ENCODE results near the gene CABP7.
A peak's percentile ranks its signal among the peaks of the same experiment; 100 is the strongest.

Gene CABP7

DNA sequence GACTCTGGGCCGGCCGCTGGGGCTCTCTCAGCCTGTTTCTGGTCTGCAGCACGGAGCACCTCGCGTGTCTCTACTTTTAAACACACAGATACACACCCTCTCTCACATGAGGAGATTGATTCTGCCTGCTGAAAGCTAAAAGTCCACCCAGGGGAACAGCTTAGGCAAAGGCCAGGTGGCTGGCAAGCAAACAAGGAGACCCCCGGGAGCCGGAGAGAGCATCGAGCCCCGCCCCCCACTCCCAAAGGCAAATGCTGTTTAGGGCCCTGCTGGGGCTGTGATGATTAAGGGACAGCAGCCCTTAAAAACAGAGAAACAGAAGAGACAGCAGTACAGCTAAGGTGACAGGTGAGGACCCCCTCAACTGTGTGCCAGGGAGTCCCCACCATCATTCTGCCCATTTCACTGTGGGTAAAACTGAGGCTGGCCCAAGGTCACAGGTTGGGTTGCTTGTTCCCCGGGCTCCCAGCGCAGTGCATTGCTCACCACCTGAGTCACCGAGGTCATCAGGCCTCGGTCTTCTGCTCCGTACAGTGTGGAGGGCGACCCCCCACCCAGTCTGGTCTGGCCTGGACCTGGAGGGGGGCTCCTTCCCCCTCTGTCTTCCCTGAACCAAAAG lies 6.8 kb downstream of the CABP7 start:
- no peaks in the 10 kb centered on the region for H3K79me2 ChIP-seq (ENCODE audit: control insufficient read depth, low read length)
- H3K4me2 ChIP-seq (ENCODE audit: low read length) = no peak overlapping the region
- no peaks in the 10 kb centered on the region for H3K27me3 ChIP-seq (ENCODE audit: control insufficient read depth, low read length)
- no peak overlapping the region for H3K27ac ChIP-seq (ENCODE audit: low read depth, low read length)
- H3K9me3 ChIP-seq (ENCODE audit: control insufficient read depth, insufficient read depth, low read length) = no peaks in the 10 kb centered on the region
- no peaks in the 10 kb centered on the region for H4K20me1 ChIP-seq (ENCODE audit: control insufficient read depth, insufficient read depth, low read depth, low read length)
- no peaks in the 10 kb centered on the region for H3F3A ChIP-seq (ENCODE audit: control insufficient read depth, insufficient read depth)
- no peak overlapping the region for H3K4me3 ChIP-seq (ENCODE audit: low read length)
- no peaks in the 10 kb centered on the region for H3K9me2 ChIP-seq (replicated peaks; ENCODE audit: control insufficient read depth, low read length)
- H3K4me1 ChIP-seq (ENCODE audit: control insufficient read depth, low read length) = no peaks in the 10 kb centered on the region
- H3K36me3 ChIP-seq (ENCODE audit: control insufficient read depth, low read length) = no peaks in the 10 kb centered on the region
- no peak for TF ChIP-seq EZH2phosphoT487 (IDR thresholded peaks at IDR 0.05; ENCODE audit: borderline replicate concordance, low read length)
- TF ChIP-seq, protein P1, sequence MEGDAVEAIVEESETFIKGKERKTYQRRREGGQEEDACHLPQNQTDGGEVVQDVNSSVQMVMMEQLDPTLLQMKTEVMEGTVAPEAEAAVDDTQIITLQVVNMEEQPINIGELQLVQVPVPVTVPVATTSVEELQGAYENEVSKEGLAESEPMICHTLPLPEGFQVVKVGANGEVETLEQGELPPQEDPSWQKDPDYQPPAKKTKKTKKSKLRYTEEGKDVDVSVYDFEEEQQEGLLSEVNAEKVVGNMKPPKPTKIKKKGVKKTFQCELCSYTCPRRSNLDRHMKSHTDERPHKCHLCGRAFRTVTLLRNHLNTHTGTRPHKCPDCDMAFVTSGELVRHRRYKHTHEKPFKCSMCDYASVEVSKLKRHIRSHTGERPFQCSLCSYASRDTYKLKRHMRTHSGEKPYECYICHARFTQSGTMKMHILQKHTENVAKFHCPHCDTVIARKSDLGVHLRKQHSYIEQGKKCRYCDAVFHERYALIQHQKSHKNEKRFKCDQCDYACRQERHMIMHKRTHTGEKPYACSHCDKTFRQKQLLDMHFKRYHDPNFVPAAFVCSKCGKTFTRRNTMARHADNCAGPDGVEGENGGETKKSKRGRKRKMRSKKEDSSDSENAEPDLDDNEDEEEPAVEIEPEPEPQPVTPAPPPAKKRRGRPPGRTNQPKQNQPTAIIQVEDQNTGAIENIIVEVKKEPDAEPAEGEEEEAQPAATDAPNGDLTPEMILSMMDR (IDR thresholded peaks at IDR 0.05; ENCODE audit: low read depth, low read length, poor library complexity, severe bottlenecking) = no peak

DNA sequence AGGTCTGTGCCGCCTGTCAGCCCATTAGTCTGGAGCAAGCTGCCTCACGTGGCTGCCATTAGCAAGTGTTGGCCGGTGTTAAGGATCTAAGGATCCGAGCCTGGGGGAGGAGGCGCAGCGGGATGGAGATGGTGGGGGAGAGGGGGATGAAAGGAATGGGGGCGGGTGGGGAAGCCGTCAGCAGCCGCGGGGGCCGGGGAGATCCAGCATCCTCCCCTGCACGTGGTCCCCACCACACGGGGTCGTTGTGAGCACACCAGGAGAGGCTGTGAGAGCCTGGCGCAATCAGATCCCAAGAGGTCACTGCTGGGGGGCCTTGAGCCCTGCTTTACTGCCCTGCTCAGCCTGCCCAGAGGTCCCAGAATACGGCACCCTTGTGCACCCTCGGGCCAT lies 7.3 kb downstream of the CABP7 start:
- TF ChIP-seq, protein P1 (IDR thresholded peaks at IDR 0.05; ENCODE audit: low read depth, low read length, poor library complexity, severe bottlenecking) = peak; percentile 46
- TF ChIP-seq EZH2phosphoT487 (IDR thresholded peaks at IDR 0.05; ENCODE audit: borderline replicate concordance, low read length) = no peak
- no peaks in the 10 kb centered on the region for H3K9me3 ChIP-seq (ENCODE audit: control insufficient read depth, insufficient read depth, low read length)
- no peaks in the 10 kb centered on the region for H3K36me3 ChIP-seq (ENCODE audit: control insufficient read depth, low read length)
- H4K20me1 ChIP-seq (ENCODE audit: control insufficient read depth, insufficient read depth, low read depth, low read length) = no peaks in the 10 kb centered on the region
- H3K27me3 ChIP-seq (ENCODE audit: control insufficient read depth, low read length) = no peaks in the 10 kb centered on the region
- H3K79me2 ChIP-seq (ENCODE audit: control insufficient read depth, low read length) = no peaks in the 10 kb centered on the region
- no peak overlapping the region for H3K4me2 ChIP-seq (ENCODE audit: low read length)
- no peak overlapping the region for H3K4me3 ChIP-seq (ENCODE audit: low read length)
- no peaks in the 10 kb centered on the region for H3K9me2 ChIP-seq (replicated peaks; ENCODE audit: control insufficient read depth, low read length)
- H3F3A ChIP-seq (ENCODE audit: control insufficient read depth, insufficient read depth) = no peaks in the 10 kb centered on the region
- H3K4me1 ChIP-seq (ENCODE audit: control insufficient read depth, low read length) = no peaks in the 10 kb centered on the region
- no peak overlapping the region for H3K27ac ChIP-seq (ENCODE audit: low read depth, low read length)

DNA sequence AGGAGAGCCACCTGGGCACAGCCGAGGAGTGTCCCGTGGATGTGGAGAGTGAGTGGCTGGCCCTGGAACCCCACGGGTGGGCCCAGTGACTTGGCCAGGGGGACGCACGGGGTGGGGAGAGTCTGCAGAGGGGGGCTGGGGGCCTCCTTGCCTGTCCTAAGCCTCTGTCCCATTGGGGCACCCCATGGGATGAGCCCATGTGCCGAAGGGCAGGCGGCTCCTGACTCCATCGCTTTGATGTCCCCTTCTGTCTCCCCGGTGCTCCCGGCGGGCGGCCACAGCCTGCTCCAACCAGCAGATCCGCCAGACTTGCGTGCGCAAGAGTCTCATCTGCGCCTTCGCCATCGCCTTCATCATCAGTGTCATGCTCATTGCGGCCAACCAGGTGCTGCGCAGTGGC lies 9.4 kb downstream of the CABP7 start:
- no peaks in the 10 kb centered on the region for H4K20me1 ChIP-seq (ENCODE audit: control insufficient read depth, insufficient read depth, low read depth, low read length)
- TF ChIP-seq, protein P1 (IDR thresholded peaks at IDR 0.05; ENCODE audit: low read depth, low read length, poor library complexity, severe bottlenecking) = no peak
- TF ChIP-seq EZH2phosphoT487 (IDR thresholded peaks at IDR 0.05; ENCODE audit: borderline replicate concordance, low read length) = no peak
- no peak overlapping the region for H3K4me2 ChIP-seq (ENCODE audit: low read length)
- no peaks in the 10 kb centered on the region for H3K36me3 ChIP-seq (ENCODE audit: control insufficient read depth, low read length)
- no peaks in the 10 kb centered on the region for H3K4me1 ChIP-seq (ENCODE audit: control insufficient read depth, low read length)
- no peaks in the 10 kb centered on the region for H3F3A ChIP-seq (ENCODE audit: control insufficient read depth, insufficient read depth)
- H3K79me2 ChIP-seq (ENCODE audit: control insufficient read depth, low read length) = no peaks in the 10 kb centered on the region
- H3K9me3 ChIP-seq (ENCODE audit: control insufficient read depth, insufficient read depth, low read length) = no peaks in the 10 kb centered on the region
- H3K27ac ChIP-seq (ENCODE audit: low read depth, low read length) = no peak overlapping the region
- H3K9me2 ChIP-seq (replicated peaks; ENCODE audit: control insufficient read depth, low read length) = no peaks in the 10 kb centered on the region
- H3K4me3 ChIP-seq (ENCODE audit: low read length) = no peak overlapping the region
- H3K27me3 ChIP-seq (ENCODE audit: control insufficient read depth, low read length) = no peaks in the 10 kb centered on the region

All from DOHH2 (cell line).